SK-N-SH (cell line): ENCODE data around the gene CBLB. TPM values are rescaled to one million over a fixed set of nuclear protein-coding genes. Genes with fewer than 3 reads are reported as not detected.

Experiments used
- CTCF ChIA-PET: fragments of 300-600, 350-600 bp; formaldehyde crosslinking; extraction: SDS; loops from one replicate; lab custom pipeline; 2021; lab: Yijun Ruan, JAX
- POLR2A ChIA-PET: fragments of 350-600 bp; sonication (Branson Sonifier 250); formaldehyde crosslinking; extraction: SDS; loops from one replicate; lab custom pipeline; 2020; ENCODE audit warnings: antibody characterized with exemption, inconsistent platforms; lab: Yijun Ruan, JAX
- DNase-seq: peaks from one replicate; pipeline ENCODE4 v3.0.0; 2012
- H2AFZ ChIP-seq: fragments of 200-600 bp; sonication (generic); 2 replicates; pipeline ENCODE4 v1.8.1; 2016; ENCODE audit warnings: antibody characterized with exemption, mild to moderate bottlenecking, low read depth
- H3F3A ChIP-seq: fragments of 200-600 bp; sonication (generic); replicated peaks from 2 replicates; pipeline ENCODE3; 2016; ENCODE audit warnings: antibody characterized with exemption, mild to moderate bottlenecking; ENCODE audit not compliant: insufficient read depth
- H3K27ac ChIP-seq, 2 experiments: fragments of 200-500 bp in 1 of 2; fragments of 200-600 bp in 1 of 2; sonication (Bioruptor generic) in 1 of 2; sonication (generic), shearing (Covaris generic) in 1 of 2; 2 replicates each; pipeline versions ENCODE4 v1.5.1 to v1.6.1; 2014 to 2016; ENCODE audit warnings: low read depth in 2 of 2, inconsistent platforms in 1 of 2, low read length in 1 of 2, mild to moderate bottlenecking in 1 of 2, mixed read lengths in 1 of 2
- H3K27me3 ChIP-seq: fragments of 200-600 bp; sonication (generic), shearing (Covaris generic); 2 replicates; pipeline ENCODE4 v1.6.1; 2016; ENCODE audit warnings: mixed run types; ENCODE audit not compliant: insufficient read depth
- H3K36me3 ChIP-seq, 2 experiments: fragments of 200-500 bp in 1 of 2; fragments of 200-600 bp in 1 of 2; sonication (Bioruptor generic) in 1 of 2; sonication (generic) in 1 of 2; replicated peaks in 1 of 2; 2 replicates each; pipeline versions ENCODE3 to v1.5.1; 2014 to 2016; ENCODE audit warnings: low read length in 1 of 2, mild to moderate bottlenecking in 1 of 2; ENCODE audit not compliant: insufficient read depth in 2 of 2, control insufficient read depth in 1 of 2
- H3K4me1 ChIP-seq, 2 experiments: fragments of 200-500 bp in 1 of 2; fragments of 200-600 bp in 1 of 2; sonication (Bioruptor generic) in 1 of 2; sonication (generic), shearing (Covaris generic) in 1 of 2; 2 replicates each; pipeline versions ENCODE4 v1.5.1 to v1.6.1; 2014 to 2016; ENCODE audit warnings: low read depth in 1 of 2, low read length in 1 of 2, mixed run types in 1 of 2; ENCODE audit not compliant: insufficient read depth in 2 of 2, control insufficient read depth in 1 of 2
- H3K4me2 ChIP-seq: fragments of 200-600 bp; sonication (generic), shearing (Covaris generic); 2 replicates; pipeline ENCODE4 v1.6.1; 2017; ENCODE audit warnings: mixed run types
- H3K4me3 ChIP-seq, 2 experiments: fragments of 200-500 bp in 1 of 2; fragments of 200-600 bp in 1 of 2; sonication (Bioruptor generic) in 1 of 2; sonication (generic), shearing (Covaris generic) in 1 of 2; 2 replicates each; pipeline versions ENCODE4 v1.5.1 to v1.8.1; 2014 to 2016; ENCODE audit warnings: low read depth in 2 of 2, inconsistent platforms in 1 of 2, low read length in 1 of 2, mild to moderate bottlenecking in 1 of 2, mixed read lengths in 1 of 2, moderate library complexity in 1 of 2
- H3K79me2 ChIP-seq: fragments of 200-600 bp; sonication (generic); 2 replicates; pipeline ENCODE4 v1.8.1; 2017; ENCODE audit warnings: mild to moderate bottlenecking; ENCODE audit not compliant: insufficient read depth
- H3K9ac ChIP-seq: fragments of 200-600 bp; sonication (generic); 2 replicates; pipeline ENCODE4 v1.6.1; 2017; ENCODE audit warnings: mixed run types
- H3K9me2 ChIP-seq: fragments of 200-600 bp; sonication (generic); 2 replicates; pipeline ENCODE4 v1.6.1; 2017; ENCODE audit warnings: mixed run types
- H3K9me3 ChIP-seq: fragments of 200-600 bp; sonication (generic); 2 replicates; pipeline ENCODE4 v1.6.1; 2017; ENCODE audit warnings: mixed run types, mild to moderate bottlenecking, moderate library complexity
- H4K20me1 ChIP-seq: fragments of 200-600 bp; sonication (generic); 2 replicates; pipeline ENCODE4 v1.6.1; 2017; ENCODE audit warnings: mild to moderate bottlenecking, mixed run types; ENCODE audit not compliant: insufficient read depth
- CHD2 ChIP-seq: fragments of 150-350 bp; IDR thresholded peaks from 2 replicates; pipeline ENCODE4 v1.6.1; 2018; ENCODE audit warnings: low read length; ENCODE audit not compliant: partially characterized antibody
- ELF1 ChIP-seq: IDR thresholded peaks from 2 replicates; pipeline ENCODE4 v1.4.0; 2012
- EP300 ChIP-seq, 2 experiments: IDR thresholded peaks; 2 replicates each; pipeline versions ENCODE4 v1.4.0 to v1.6.1; 2012; ENCODE audit warnings: borderline replicate concordance in 1 of 2, low read depth in 1 of 2, low read length in 1 of 2
- FOXJ3 ChIP-seq: sonication (generic); formaldehyde crosslinking; IDR thresholded peaks from 2 replicates; pipeline ENCODE4 v1.5.1; 2020; ENCODE audit warnings: mild to moderate bottlenecking, missing genetic modification reagents
- GATA2 ChIP-seq: sonication (generic); formaldehyde crosslinking; IDR thresholded peaks from 2 replicates; pipeline ENCODE4 v1.5.0; 2020; ENCODE audit warnings: mild to moderate bottlenecking, missing genetic modification reagents
- NFIC ChIP-seq: IDR thresholded peaks from 2 replicates; pipeline ENCODE4 v1.4.0; 2012; ENCODE audit warnings: borderline replicate concordance
- NRF1 ChIP-seq: IDR thresholded peaks from 2 replicates; pipeline ENCODE4 v1.6.1; 2012; ENCODE audit warnings: low read depth, mild to moderate bottlenecking, low read length
- POLR2AphosphoS5 ChIP-seq: IDR thresholded peaks from 2 replicates; pipeline ENCODE4 v1.6.1; 2012; ENCODE audit warnings: low read depth, low read length
- RAD21 ChIP-seq: IDR thresholded peaks from 2 replicates; pipeline ENCODE4 v1.6.1; 2012; ENCODE audit warnings: mild to moderate bottlenecking, low read length
- RXRA ChIP-seq: IDR thresholded peaks from 2 replicates; pipeline ENCODE4 v1.4.0; 2012; ENCODE audit warnings: low read depth, mild to moderate bottlenecking, borderline replicate concordance
- SIN3A ChIP-seq: IDR thresholded peaks from 2 replicates; pipeline ENCODE4 v1.6.1; 2012; ENCODE audit warnings: low read depth, mild to moderate bottlenecking, low read length, moderate library complexity, borderline replicate concordance
- SMC3 ChIP-seq: IDR thresholded peaks from 2 replicates; pipeline ENCODE4 v1.6.1; 2012; ENCODE audit warnings: low read depth, low read length, improper control_type of control experiment
- TAF1 ChIP-seq: IDR thresholded peaks from 2 replicates; pipeline ENCODE4 v1.6.1; 2012; ENCODE audit warnings: low read depth, mild to moderate bottlenecking, low read length, moderate library complexity, borderline replicate concordance
- TCF12 ChIP-seq: IDR thresholded peaks from 2 replicates; pipeline ENCODE4 v1.4.0; 2012
- TEAD4 ChIP-seq: IDR thresholded peaks from 2 replicates; pipeline ENCODE4 v1.4.0; 2012; ENCODE audit warnings: mild to moderate bottlenecking, borderline replicate concordance; ENCODE audit not compliant: insufficient read depth
- WGBS: methylation state at CpG from one replicate; pipeline ENCODE4 v1.1.6; 2017; ENCODE audit warnings: low lambda C conversion rate; 5-methylcytosine and 5-hydroxymethylcytosine counted together
- polyA plus RNA-seq, 3 experiments: library from polyadenylated mRNA; depleted of rRNA; stranded (reverse); fragments of >200 nt; gene quantifications; 2 replicates each; pipeline ENCODE4 v1.2.3, GENCODE V29; 2012
- TF ChIP-seq, protein P1 (sequence below): fragments of 200-600 bp; sonication (generic); IDR thresholded peaks from 2 replicates; pipeline ENCODE4 v1.6.1; 2017; ENCODE audit warnings: antibody characterized with exemption, mild to moderate bottlenecking, moderate library complexity
- TF ChIP-seq, protein P2 (sequence below): IDR thresholded peaks from 2 replicates; pipeline ENCODE4 v1.4.0; 2012; ENCODE audit warnings: low read depth, borderline replicate concordance
- TF ChIP-seq, protein P3 (sequence below): IDR thresholded peaks from 2 replicates; pipeline ENCODE4 v1.4.0; 2012; ENCODE audit warnings: low read depth
- TF ChIP-seq, protein P4 (sequence below): fragments of 150-350 bp; IDR thresholded peaks from 2 replicates; pipeline ENCODE4 v1.6.1; 2016; ENCODE audit warnings: mild to moderate bottlenecking, low read depth, low read length

CBLB gene
- polyA plus RNA-seq, 1 of the 3 experiments (the other 2 are of a cell fraction), result 4.4 TPM

DNA sequence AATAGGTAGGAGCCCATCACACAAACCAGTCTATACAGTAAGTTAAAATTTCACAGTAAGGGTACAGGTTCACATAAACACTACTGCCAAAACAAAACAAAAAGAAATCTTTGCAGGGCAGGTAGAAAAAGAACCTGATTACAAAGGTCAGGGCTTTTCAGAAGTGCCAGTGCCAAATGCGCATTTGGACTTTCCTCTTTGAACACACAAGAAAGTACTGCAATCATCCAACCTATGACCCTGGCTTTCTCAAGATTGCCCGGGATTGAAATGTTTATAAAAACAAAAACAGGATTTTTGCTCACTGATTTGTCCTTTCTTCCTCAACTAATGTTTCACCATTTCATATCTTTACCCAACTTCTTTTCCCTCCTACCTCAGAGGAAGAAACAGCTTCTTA is 47.4 kb downstream of the CBLB start:
- no peak for DNase-seq
- Histone ChIP-seq H3K27me3 (no peaks in the 10 kb centered on the region), H4K20me1 (no peaks in the 10 kb centered on the region), H3K4me3 (no peak overlapping the region), H3K79me2 (peaks cover 24% of the 10 kb centered on the region), H2AFZ (no peak overlapping the region), H3K4me2 (no peak overlapping the region), H3K27ac (no peak overlapping the region), H3K9me3 (no peaks in the 10 kb centered on the region), H3K36me3 (peaks cover 0 to 16% of the 10 kb centered on the region in 2 experiments), H3K4me1 (peaks cover 0 to 14% of the 10 kb centered on the region in 2 experiments; a peak in 1 of 4 replicates), H3K9ac (no peak overlapping the region), H3F3A (peaks cover 16% of the 10 kb centered on the region), H3K9me2 (no peaks in the 10 kb centered on the region)
- ChIA-PET CTCF (no interaction called here), POLR2A (no interaction called here)
- no peak for TF ChIP-seq NRF1
- TF ChIP-seq, protein P1, sequence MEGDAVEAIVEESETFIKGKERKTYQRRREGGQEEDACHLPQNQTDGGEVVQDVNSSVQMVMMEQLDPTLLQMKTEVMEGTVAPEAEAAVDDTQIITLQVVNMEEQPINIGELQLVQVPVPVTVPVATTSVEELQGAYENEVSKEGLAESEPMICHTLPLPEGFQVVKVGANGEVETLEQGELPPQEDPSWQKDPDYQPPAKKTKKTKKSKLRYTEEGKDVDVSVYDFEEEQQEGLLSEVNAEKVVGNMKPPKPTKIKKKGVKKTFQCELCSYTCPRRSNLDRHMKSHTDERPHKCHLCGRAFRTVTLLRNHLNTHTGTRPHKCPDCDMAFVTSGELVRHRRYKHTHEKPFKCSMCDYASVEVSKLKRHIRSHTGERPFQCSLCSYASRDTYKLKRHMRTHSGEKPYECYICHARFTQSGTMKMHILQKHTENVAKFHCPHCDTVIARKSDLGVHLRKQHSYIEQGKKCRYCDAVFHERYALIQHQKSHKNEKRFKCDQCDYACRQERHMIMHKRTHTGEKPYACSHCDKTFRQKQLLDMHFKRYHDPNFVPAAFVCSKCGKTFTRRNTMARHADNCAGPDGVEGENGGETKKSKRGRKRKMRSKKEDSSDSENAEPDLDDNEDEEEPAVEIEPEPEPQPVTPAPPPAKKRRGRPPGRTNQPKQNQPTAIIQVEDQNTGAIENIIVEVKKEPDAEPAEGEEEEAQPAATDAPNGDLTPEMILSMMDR, result no peak
- TF ChIP-seq, protein P2, sequence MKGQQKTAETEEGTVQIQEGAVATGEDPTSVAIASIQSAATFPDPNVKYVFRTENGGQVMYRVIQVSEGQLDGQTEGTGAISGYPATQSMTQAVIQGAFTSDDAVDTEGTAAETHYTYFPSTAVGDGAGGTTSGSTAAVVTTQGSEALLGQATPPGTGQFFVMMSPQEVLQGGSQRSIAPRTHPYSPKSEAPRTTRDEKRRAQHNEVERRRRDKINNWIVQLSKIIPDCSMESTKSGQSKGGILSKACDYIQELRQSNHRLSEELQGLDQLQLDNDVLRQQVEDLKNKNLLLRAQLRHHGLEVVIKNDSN, result no peak
- TF ChIP-seq POLR2AphosphoS5, result no peak
- TF ChIP-seq RXRA, result no peak
- TF ChIP-seq TAF1, result no peak
- no peak for TF ChIP-seq ELF1
- 85% methylated on average over 2 of the region's 2 CpGs for WGBS

DNA sequence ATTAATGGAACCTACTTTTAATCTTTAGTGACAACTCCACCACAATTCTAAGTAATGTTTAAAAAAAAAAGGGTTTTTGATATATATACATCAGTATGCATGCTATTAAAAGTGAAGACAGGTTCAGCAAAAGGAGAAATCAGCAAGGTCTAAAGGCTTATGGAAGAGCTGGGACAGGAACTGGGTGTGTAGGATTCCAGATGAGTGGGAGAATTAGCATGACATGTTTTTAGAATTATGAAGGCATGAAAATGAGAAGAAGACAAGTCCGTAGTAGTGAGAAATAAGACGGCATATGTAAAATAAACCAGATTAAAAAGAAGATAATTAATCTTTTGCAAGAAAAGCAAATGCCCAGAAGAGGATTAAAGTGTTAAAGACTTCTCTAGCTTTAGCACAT is 52.0 kb downstream of the CBLB start:
- ChIA-PET POLR2A (no interaction called here), CTCF (no interaction called here)
- Histone ChIP-seq H3K9me2 (no peaks in the 10 kb centered on the region), H3K36me3 (peaks cover 0 to 8% of the 10 kb centered on the region in 2 experiments), H4K20me1 (no peaks in the 10 kb centered on the region), H3K9ac (no peak overlapping the region), H3K79me2 (peaks cover 31% of the 10 kb centered on the region), H3K4me1 (peaks cover 0 to 5% of the 10 kb centered on the region in 2 experiments; a peak in 1 of 4 replicates), H3F3A (peaks cover 6% of the 10 kb centered on the region), H3K4me2 (no peak overlapping the region), H3K9me3 (no peaks in the 10 kb centered on the region), H3K27me3 (no peaks in the 10 kb centered on the region), H3K27ac (no peak overlapping the region), H3K4me3 (no peak overlapping the region), H2AFZ (no peak overlapping the region)
- 97% methylated on average over 2 of the region's 2 CpGs for WGBS
- DNase-seq, result no peak
- TF ChIP-seq GATA2 (no peak), TEAD4 (no peak), NFIC (no peak), EP300 (IDR thresholded peaks at IDR 0.05; ENCODE audit: borderline replicate concordance in 1 of 2, low read depth in 1 of 2, low read length in 1 of 2) (no peak), RAD21 (no peak), SIN3A (no peak), FOXJ3 (CRISPR knock-in tag) (no peak), SMC3 (no peak), CHD2 (no peak), POLR2AphosphoS5 (no peak), TCF12 (no peak)
- TF ChIP-seq, protein P1, result no peak
- TF ChIP-seq, protein P3, sequence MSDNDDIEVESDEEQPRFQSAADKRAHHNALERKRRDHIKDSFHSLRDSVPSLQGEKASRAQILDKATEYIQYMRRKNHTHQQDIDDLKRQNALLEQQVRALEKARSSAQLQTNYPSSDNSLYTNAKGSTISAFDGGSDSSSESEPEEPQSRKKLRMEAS, result no peak
- TF ChIP-seq, protein P4, sequence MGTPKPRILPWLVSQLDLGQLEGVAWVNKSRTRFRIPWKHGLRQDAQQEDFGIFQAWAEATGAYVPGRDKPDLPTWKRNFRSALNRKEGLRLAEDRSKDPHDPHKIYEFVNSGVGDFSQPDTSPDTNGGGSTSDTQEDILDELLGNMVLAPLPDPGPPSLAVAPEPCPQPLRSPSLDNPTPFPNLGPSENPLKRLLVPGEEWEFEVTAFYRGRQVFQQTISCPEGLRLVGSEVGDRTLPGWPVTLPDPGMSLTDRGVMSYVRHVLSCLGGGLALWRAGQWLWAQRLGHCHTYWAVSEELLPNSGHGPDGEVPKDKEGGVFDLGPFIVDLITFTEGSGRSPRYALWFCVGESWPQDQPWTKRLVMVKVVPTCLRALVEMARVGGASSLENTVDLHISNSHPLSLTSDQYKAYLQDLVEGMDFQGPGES, result no peak
- TF ChIP-seq, protein P2, result no peak
